A549 (cell line): ENCODE data around the gene EML4. TPM values are rescaled to one million over a fixed set of nuclear protein-coding genes. Genes with fewer than 3 reads are reported as not detected.

Source experiments
- ATAC-seq, 2 experiments: fragments of 200-7000 bp in 1 of 2; fragments of >200 bp in 1 of 2; cut with Nextera tagmentation in 1 of 2; cut with Tn5 transposase in 1 of 2; 3 replicates each; pipeline versions ENCODE4 v1.8.0 to v1.9.1; 2018 to 2020; ENCODE audit warnings: mild to moderate bottlenecking in 1 of 2, moderate library complexity in 1 of 2
- CTCF ChIA-PET: fragments of 300-600 bp; sonication (Branson Sonifier 250); formaldehyde crosslinking; extraction: SDS; loops from one replicate; lab custom pipeline; 2021; ENCODE audit warnings: antibody characterized with exemption, inconsistent platforms; lab: Yijun Ruan, JAX
- POLR2A ChIA-PET: fragments of 350-600 bp; formaldehyde crosslinking; extraction: SDS; loops from one replicate; lab custom pipeline; 2021; ENCODE audit warnings: antibody characterized with exemption, inconsistent platforms; lab: Yijun Ruan, JAX
- DNase-seq, 2 experiments: peaks; one replicate each; pipeline versions ENCODE4 v3.0.0 to v3.0.0-alpha.2; 2011 to 2016; ENCODE audit warnings: low read depth in 1 of 2, low spot score in 1 of 2
- FAIRE-seq: peaks from 2 replicates; lab custom pipeline; 2011; peaks lifted over from hg19 to GRCh38; lab: Jason Lieb, UNC
- H3K27ac ChIP-seq, 2 experiments: fragments of >200 bp; sonication (Bioruptor Twin); formaldehyde crosslinking; 3 replicates each; pipeline ENCODE4 v1.5.1; 2016 to 2017
- H3K4me1 ChIP-seq: fragments of >200 bp; sonication (Bioruptor Twin); formaldehyde crosslinking; 3 replicates; pipeline ENCODE4 v1.6.1; 2016
- H3K4me2 ChIP-seq: fragments of >200 bp; sonication (Bioruptor Twin); formaldehyde crosslinking; 3 replicates; pipeline ENCODE4 v1.6.1; 2016
- H3K4me3 ChIP-seq: fragments of >200 bp; sonication (Bioruptor Twin); formaldehyde crosslinking; 3 replicates; pipeline ENCODE4 v1.5.1; 2016
- H3K9me3 ChIP-seq: fragments of >200 bp; sonication (Bioruptor Twin); formaldehyde crosslinking; 3 replicates; pipeline ENCODE4 v1.6.1; 2016
- BHLHE40 ChIP-seq: IDR thresholded peaks from 2 replicates; pipeline ENCODE4 v1.6.1; 2012; ENCODE audit warnings: low read depth, low read length, inconsistent platforms
- CBX8 ChIP-seq: fragments of 200-600 bp; sonication (generic); IDR thresholded peaks from 2 replicates; pipeline ENCODE4 v1.6.1; 2016
- CHD2 ChIP-seq: fragments of 150-350 bp; IDR thresholded peaks from 2 replicates; pipeline ENCODE4 v1.6.1; 2014; ENCODE audit warnings: low read length; ENCODE audit not compliant: partially characterized antibody
- CTCF ChIP-seq: fragments of >200 bp; sonication (Bioruptor Twin); formaldehyde crosslinking; IDR thresholded peaks from 3 replicates; pipeline ENCODE4 v1.5.1; 2016
- E2F6 ChIP-seq: IDR thresholded peaks from 2 replicates; pipeline ENCODE4 v1.6.1; 2012; ENCODE audit warnings: low read depth, borderline replicate concordance
- ELK1 ChIP-seq: fragments of 150-350 bp; IDR thresholded peaks from 2 replicates; pipeline ENCODE4 v1.6.1; 2014; ENCODE audit warnings: low read depth, mild to moderate bottlenecking, low read length
- EP300 ChIP-seq, 2 experiments: fragments of >200 bp; sonication (Bioruptor Twin); formaldehyde crosslinking; IDR thresholded peaks; 2 replicates in 1 of 2; 3 replicates in 1 of 2; pipeline ENCODE4 v1.6.1; 2016 to 2017
- ESRRA ChIP-seq: fragments of 150-350 bp; IDR thresholded peaks from 2 replicates; pipeline ENCODE4 v1.6.1; 2014; ENCODE audit warnings: mild to moderate bottlenecking, low read length, borderline replicate concordance
- FOSB ChIP-seq: fragments of 250-450 bp; sonication (Bioruptor Pico); IDR thresholded peaks from 2 replicates; pipeline ENCODE4 v1.5.0; 2020; ENCODE audit warnings: mild to moderate bottlenecking, moderate library complexity
- FOSL2 ChIP-seq, 2 experiments: fragments of 450-650 bp in 1 of 2; fragments of >200 bp in 1 of 2; sonication (Bioruptor Twin) in 1 of 2; formaldehyde crosslinking; IDR thresholded peaks; 2 replicates each; pipeline versions ENCODE4 v1.5.0 to v1.6.1; 2016 to 2020; ENCODE audit warnings: mild to moderate bottlenecking in 1 of 2, moderate library complexity in 1 of 2
- FOXS1 ChIP-seq: fragments of 250-450 bp; sonication (Bioruptor Pico); IDR thresholded peaks from 2 replicates; pipeline ENCODE4 v1.5.0; 2020; ENCODE audit warnings: mild to moderate bottlenecking, moderate library complexity
- GATA3 ChIP-seq: IDR thresholded peaks from 2 replicates; pipeline ENCODE4 v1.6.1; 2012; ENCODE audit warnings: borderline replicate concordance
- HDAC2 ChIP-seq: fragments of 200-600 bp; sonication (generic); IDR thresholded peaks from 2 replicates; pipeline ENCODE4 v1.6.1; 2016
- HES2 ChIP-seq: fragments of >200 bp; sonication (Bioruptor Twin); formaldehyde crosslinking; IDR thresholded peaks from 2 replicates; pipeline ENCODE4 v1.6.1; 2016
- HEYL ChIP-seq: fragments of 250-450 bp; sonication (Bioruptor Pico); IDR thresholded peaks from 2 replicates; pipeline ENCODE4 v1.8.0; 2021; ENCODE audit warnings: mild to moderate bottlenecking, moderate library complexity
- HOXA7 ChIP-seq: fragments of 250-450 bp; sonication (Bioruptor Pico); IDR thresholded peaks from 2 replicates; pipeline ENCODE4 v1.5.0; 2020; ENCODE audit warnings: mild to moderate bottlenecking, moderate library complexity
- HOXB13 ChIP-seq: fragments of 250-450 bp; sonication (Bioruptor Pico); IDR thresholded peaks from 2 replicates; pipeline ENCODE4 v1.5.0; 2020; ENCODE audit warnings: low read depth, mild to moderate bottlenecking, moderate library complexity
- HOXB5 ChIP-seq: fragments of 250-450 bp; sonication (Bioruptor Pico); IDR thresholded peaks from 2 replicates; pipeline ENCODE4 v1.5.0; 2020; ENCODE audit warnings: mild to moderate bottlenecking, moderate library complexity
- JUN ChIP-seq, 2 experiments: fragments of >200 bp; sonication (Bioruptor Twin); formaldehyde crosslinking; IDR thresholded peaks; 2 replicates in 1 of 2; 3 replicates in 1 of 2; pipeline ENCODE4 v1.6.1; 2016 to 2017
- JUNB ChIP-seq: fragments of >200 bp; sonication (Bioruptor Twin); formaldehyde crosslinking; IDR thresholded peaks from 2 replicates; pipeline ENCODE4 v1.6.1; 2016
- KDM5A ChIP-seq: fragments of 200-600 bp; sonication (generic); IDR thresholded peaks from 2 replicates; pipeline ENCODE4 v1.6.1; 2016; ENCODE audit warnings: antibody characterized with exemption, mild to moderate bottlenecking
- MAZ ChIP-seq: fragments of 150-350 bp; IDR thresholded peaks from 2 replicates; pipeline ENCODE4 v1.6.1; 2014; ENCODE audit warnings: antibody characterized with exemption, low read depth, low read length, borderline replicate concordance
- MYC ChIP-seq: IDR thresholded peaks from 2 replicates; pipeline ENCODE4 v1.6.1; 2012; ENCODE audit warnings: mild to moderate bottlenecking, inconsistent platforms, low read length, improper control_type of control experiment, borderline replicate concordance
- NPAS2 ChIP-seq: fragments of 250-450 bp; sonication (Bioruptor Pico); IDR thresholded peaks from 2 replicates; pipeline ENCODE4 v1.8.0; 2022; ENCODE audit warnings: mild to moderate bottlenecking, moderate library complexity, borderline replicate concordance
- PBX3 ChIP-seq: IDR thresholded peaks from 2 replicates; pipeline ENCODE4 v1.6.1; 2012
- POLR2A ChIP-seq: IDR thresholded peaks from 2 replicates; pipeline ENCODE4 v1.6.1; 2012; ENCODE audit warnings: mild to moderate bottlenecking, low read length
- POLR2AphosphoS2 ChIP-seq: conservative IDR thresholded peaks from 2 replicates; pipeline ENCODE4 v1.6.1; 2012; ENCODE audit warnings: low read length, improper control_type of control experiment, inconsistent platforms
- RCOR1 ChIP-seq: fragments of 150-350 bp; IDR thresholded peaks from 2 replicates; pipeline ENCODE4 v1.6.1; 2014; ENCODE audit warnings: antibody characterized with exemption, low read length, low read depth
- SMC3 ChIP-seq: fragments of >200 bp; sonication (Bioruptor Twin); formaldehyde crosslinking; IDR thresholded peaks from 3 replicates; pipeline ENCODE4 v1.6.1; 2018; ENCODE audit warnings: inconsistent platforms
- ZFP36 ChIP-seq: fragments of 450-650 bp; IDR thresholded peaks from 2 replicates; pipeline ENCODE4 v1.6.1; 2014; ENCODE audit warnings: borderline replicate concordance; ENCODE audit not compliant: partially characterized antibody
- ZNF302 ChIP-seq: fragments of 250-450 bp; sonication (Bioruptor Pico); IDR thresholded peaks from 2 replicates; pipeline ENCODE4 v1.9.0; 2021; ENCODE audit warnings: inconsistent platforms, mild to moderate bottlenecking, moderate library complexity
- ZSCAN20 ChIP-seq: fragments of 250-450 bp; sonication (Bioruptor Pico); IDR thresholded peaks from 2 replicates; pipeline ENCODE4 v1.8.0; 2022; ENCODE audit warnings: mild to moderate bottlenecking, moderate library complexity
- WGBS: methylation state at CpG from one replicate; pipeline ENCODE4 v1.1.6; 2017; ENCODE audit errors: missing lambda C conversion rate; 5-methylcytosine and 5-hydroxymethylcytosine counted together
- polyA plus RNA-seq, 4 experiments: library from polyadenylated mRNA; depleted of rRNA in 3 of 4; stranded (reverse); fragments of >200 nt; fragmentation: RNase III in 1 of 4; extraction: RNeasy Plus Mini Kit Qiagen cat#74134 plus additional on column Dnase treatment in 1 of 4; gene quantifications; 2 replicates in 3 of 4; 3 replicates in 1 of 4; pipeline ENCODE4 v1.2.3, GENCODE V29; 2011 to 2017

Gene EML4
- polyA plus RNA-seq, 2 of the 4 experiments (the other 2 are of a cell fraction): 34.6 to 130 TPM

GRCh38 chr2:42245396-42245795 is 76.2 kb downstream of the EML4 start:
- Histone ChIP-seq H3K9me3 (no peaks in the 10 kb centered on the region), H3K4me3 (no peak overlapping the region), H3K4me2 (no peak overlapping the region), H3K4me1 (peaks cover 7% of the 10 kb centered on the region; the same call in 1 of the 3 replicates), H3K27ac (no peak overlapping the region)
- DNase-seq (no peak), FAIRE-seq (no peak), ATAC-seq (no peak)
- WGBS: 94% methylated on average over 4 of the region's 4 CpGs
- ChIA-PET POLR2A (no interaction called here), CTCF (interaction anchor here (0.7 to 0.9 kb wide), 2 partner anchors 391 to 392 kb away, joined by 3 read pairs; no protein-coding TSS in a partner anchor)
- no peak for TF ChIP-seq HES2
- no peak for TF ChIP-seq NPAS2 (CRISPR knock-in tag)
- TF ChIP-seq BHLHE40: no peak
- no peak for TF ChIP-seq GATA3
- no peak for TF ChIP-seq POLR2A

GRCh38 chr2:42246562-42246961 is 77.4 kb downstream of the EML4 start:
- POLR2A ChIA-PET: no interaction called here
- no peak overlapping the region for H3K4me3 ChIP-seq
- FAIRE-seq (no peak), DNase-seq (no peak), ATAC-seq (no peak)
- CTCF ChIA-PET: interaction anchor here (1.1 to 1.2 kb wide), 2 partner anchors 50 to 392 kb away, joined by 3 read pairs; no protein-coding TSS in a partner anchor
- H3K4me2 ChIP-seq: no peak overlapping the region
- WGBS: 88% methylated on average over 1 of the region's 1 CpG
- peaks cover 3% of the 10 kb centered on the region; the same call in 1 of the 3 replicates for H3K4me1 ChIP-seq
- no peak for TF ChIP-seq PBX3
- no peak for TF ChIP-seq CHD2
- TF ChIP-seq SMC3: no peak
- TF ChIP-seq ELK1: no peak
- no peak for TF ChIP-seq ZSCAN20 (CRISPR knock-in tag)
- TF ChIP-seq E2F6: no peak
- no peak for TF ChIP-seq EP300 (IDR thresholded peaks at IDR 0.05)
- no peak for TF ChIP-seq JUN (IDR thresholded peaks at IDR 0.05)
- TF ChIP-seq JUNB: no peak
- no peak for TF ChIP-seq HOXA7 (CRISPR knock-in tag)
- no peak for TF ChIP-seq ZNF302 (CRISPR knock-in tag)
- TF ChIP-seq BHLHE40: no peak
- TF ChIP-seq ZFP36: no peak
- no peak for TF ChIP-seq MYC
- TF ChIP-seq HOXB13 (CRISPR knock-in tag): no peak
- TF ChIP-seq HOXB5 (CRISPR knock-in tag): no peak
- H3K9me3 ChIP-seq: no peaks in the 10 kb centered on the region
- H3K27ac ChIP-seq: no peak overlapping the region

- ChIA-PET CTCF (interaction anchor here (0.6 to 2.5 kb wide), 5 partner anchors 11 to 178 kb away, joined by 3 to 9 read pairs (median 4); no protein-coding TSS in a partner anchor), POLR2A (no interaction called here)
- DNase-seq (no peak), FAIRE-seq (peak; percentile 13), ATAC-seq (no peak)
- H3K9me3 ChIP-seq: no peaks in the 10 kb centered on the region
- no peak overlapping the region for H3K4me3 ChIP-seq
- H3K27ac ChIP-seq: no peak overlapping the region
- H3K4me2 ChIP-seq: no peak overlapping the region
- H3K4me1 ChIP-seq: no peaks in the 10 kb centered on the region; the same call in 2 of the 3 replicates
- 85% methylated on average over 1 of the region's 1 CpG for WGBS
- TF ChIP-seq HOXB13 (CRISPR knock-in tag): no peak
- no peak for TF ChIP-seq CHD2
- TF ChIP-seq ESRRA: no peak
- no peak for TF ChIP-seq POLR2AphosphoS2
- TF ChIP-seq MAZ: no peak
- no peak for TF ChIP-seq RCOR1
- TF ChIP-seq CBX8: no peak
- TF ChIP-seq FOXS1 (CRISPR knock-in tag): no peak
- no peak for TF ChIP-seq E2F6
- no peak for TF ChIP-seq FOSL2 (IDR thresholded peaks at IDR 0.05)
- TF ChIP-seq FOSL2 (CRISPR knock-in tag; IDR thresholded peaks at IDR 0.05): no peak
- TF ChIP-seq HEYL: no peak
- no peak for TF ChIP-seq HDAC2
- no peak for TF ChIP-seq KDM5A
- TF ChIP-seq FOSB: no peak
- no peak for TF ChIP-seq JUNB
- TF ChIP-seq JUN (IDR thresholded peaks at IDR 0.05): no peak
- TF ChIP-seq CTCF: no peak
Observed at GRCh38 chr2:42248846-42249245, 79.7 kb downstream of the EML4 start.
